H7 (cell line): ENCODE data around the gene RGS6. TPM values are rescaled to one million over a fixed set of nuclear protein-coding genes. Genes with fewer than 3 reads are reported as not detected.
"Not testable (repeated sequence)": the region's sequence is repeated elsewhere in the genome, so short reads cannot be mapped to it uniquely, and the experiment has no call there.

Experiments used
- DNase-seq: peaks from one replicate; pipeline ENCODE4 v3.0.0; 2012
- H3K27me3 ChIP-seq: 2 replicates; pipeline ENCODE4 v1.6.0; 2011; ENCODE audit warnings: mild to moderate bottlenecking, low read length; ENCODE audit not compliant: control insufficient read depth, insufficient read depth
- H3K36me3 ChIP-seq: replicated peaks from 2 replicates; pipeline ENCODE4 v1.5.1; 2011; ENCODE audit warnings: low read length; ENCODE audit not compliant: control insufficient read depth, insufficient read depth
- H3K4me3 ChIP-seq: 2 replicates; pipeline ENCODE4 v1.5.1; 2011; ENCODE audit warnings: low read depth, mild to moderate bottlenecking, control low read depth, low read length, moderate library complexity; ENCODE audit not compliant: insufficient read depth
- total RNA-seq: library from RNA; depleted of rRNA; stranded (reverse); fragments of >200 nt; shearing (Covaris generic); gene quantifications from 2 replicates; pipeline ENCODE4 v1.2.3, GENCODE V29; 2014

RGS6 gene
- total RNA-seq, 1 experiment from 2014 or later = 0.87 TPM

DNA sequence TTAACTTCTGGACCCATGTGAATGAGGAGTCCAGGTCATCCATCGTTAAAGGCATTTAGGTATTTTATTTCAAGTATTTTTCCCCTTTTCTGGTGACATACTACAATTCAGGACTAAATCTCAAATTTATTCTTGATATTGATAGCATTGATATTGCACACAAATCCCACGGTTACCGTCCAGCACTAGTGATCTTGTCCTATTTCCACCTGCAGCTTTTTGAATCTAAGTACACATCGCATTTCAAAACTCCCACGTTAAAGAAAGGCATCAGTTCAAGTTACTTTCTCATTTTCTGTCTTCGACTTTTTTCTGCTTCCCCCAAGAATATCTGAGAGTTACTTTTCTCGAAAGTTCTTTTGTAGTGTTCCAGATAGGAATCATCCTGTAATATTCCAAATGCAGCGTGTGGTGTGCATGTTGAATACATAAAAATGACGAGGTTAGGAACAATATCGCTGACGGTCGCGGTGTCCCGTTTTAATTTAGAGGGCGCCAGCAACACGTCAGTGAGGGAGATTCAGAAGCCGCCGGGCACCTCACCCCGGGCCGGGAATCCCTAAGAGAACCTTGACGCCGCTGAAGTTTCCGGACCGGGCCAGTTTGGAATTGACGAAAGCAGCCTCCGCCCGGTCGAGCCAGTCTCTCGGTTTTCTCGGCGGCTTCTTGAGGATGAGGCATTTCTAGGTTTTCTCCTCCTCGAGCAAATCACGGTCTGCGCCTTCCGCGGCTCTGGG lies 569 bp upstream of the RGS6 start:
- H3K36me3 ChIP-seq = no peaks in the 10 kb centered on the region
- peak overlapping the region; percentile 32 for H3K4me3 ChIP-seq
- DNase-seq = no peak
- peaks cover 36% of the 10 kb centered on the region for H3K27me3 ChIP-seq

- Histone ChIP-seq H3K27me3 (peaks cover 36% of the 10 kb centered on the region), H3K4me3 (peak overlapping the region; percentile 49), H3K36me3 (no peaks in the 10 kb centered on the region)
- DNase-seq = peak; percentile 60
Observed at GRCh38 chr14:71933001-71933587, 865 bp downstream of the RGS6 start.

GRCh38 chr14:71938273-71938672 lies 6.0 kb downstream of the RGS6 start:
- H3K27me3 ChIP-seq = peaks cover 14% of the 10 kb centered on the region
- not testable (repeated sequence) for DNase-seq, H3K36me3 ChIP-seq, H3K4me3 ChIP-seq

- not testable (repeated sequence) for H3K36me3 ChIP-seq, H3K4me3 ChIP-seq, H3K27me3 ChIP-seq, DNase-seq
Observed at GRCh38 chr14:71939344-71939743, 7.1 kb downstream of the RGS6 start.

DNA sequence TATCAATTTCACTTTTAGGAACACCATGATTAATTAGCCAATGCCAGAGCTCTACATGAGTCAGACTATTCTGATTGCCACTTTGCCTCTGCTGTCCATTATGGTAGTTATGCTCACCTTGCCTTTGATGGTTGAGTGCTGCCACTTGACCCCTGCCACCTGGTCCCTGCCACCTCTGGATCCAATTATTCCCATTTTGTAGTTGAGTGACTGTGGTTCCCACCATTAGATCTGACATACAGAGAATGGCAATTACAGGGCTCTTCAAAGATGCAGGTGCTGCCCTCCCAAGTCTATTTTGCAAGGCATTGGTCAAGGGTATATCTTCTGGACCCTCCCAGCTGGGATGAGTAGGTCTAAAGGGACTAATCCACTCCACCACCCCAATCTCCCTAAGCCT lies 8.3 kb downstream of the RGS6 start:
- not testable (repeated sequence) for H3K4me3 ChIP-seq, H3K27me3 ChIP-seq, DNase-seq, H3K36me3 ChIP-seq

DNA sequence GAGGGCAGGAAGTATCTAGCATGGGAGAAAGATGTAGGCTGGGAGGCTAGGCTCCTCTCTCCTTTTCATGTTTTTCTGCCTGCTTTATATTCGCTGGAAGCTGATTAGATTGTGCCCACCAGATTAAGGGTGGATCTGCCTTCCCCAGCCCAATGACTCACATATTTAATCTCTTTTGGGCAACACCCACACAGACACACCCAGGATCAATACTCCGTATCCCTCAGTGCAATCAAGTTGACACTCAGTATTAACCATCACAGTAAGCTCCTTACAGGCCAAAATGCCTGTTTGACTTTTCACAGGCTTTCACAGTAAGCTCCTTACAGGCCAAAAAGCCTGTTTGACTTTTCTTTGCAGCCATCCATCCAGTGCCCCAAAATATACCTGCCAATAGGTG lies 9.4 kb downstream of the RGS6 start:
- not testable (repeated sequence) for DNase-seq

GRCh38 chr14:71942904-71943694 lies 10.9 kb downstream of the RGS6 start:
- no peak for DNase-seq
- Histone ChIP-seq H3K36me3 (no peaks in the 10 kb centered on the region), H3K27me3 (no peaks in the 10 kb centered on the region), H3K4me3 (no peak overlapping the region)

More for the DNA sequence above, 9.4 kb downstream of the RGS6 start:
- H3K4me3 ChIP-seq, H3K27me3 ChIP-seq, H3K36me3 ChIP-seq: not testable (repeated sequence)

- Histone ChIP-seq H3K27me3 (no peaks in the 10 kb centered on the region), H3K36me3 (no peaks in the 10 kb centered on the region), H3K4me3 (no peak overlapping the region)
- DNase-seq = no peak
Observed at GRCh38 chr14:71943695-71944018, 11.4 kb downstream of the RGS6 start.

GRCh38 chr14:71947947-71948500 lies 15.8 kb downstream of the RGS6 start:
- Histone ChIP-seq H3K36me3 (no peaks in the 10 kb centered on the region), H3K4me3 (no peak overlapping the region), H3K27me3 (no peaks in the 10 kb centered on the region)
- DNase-seq = no peak

GRCh38 chr14:71952381-71953363 lies 20.4 kb downstream of the RGS6 start:
- H3K4me3 ChIP-seq = no peak overlapping the region
- no peaks in the 10 kb centered on the region for H3K27me3 ChIP-seq
- H3K36me3 ChIP-seq = no peaks in the 10 kb centered on the region
- DNase-seq = no peak

GRCh38 chr14:71956920-71957563 lies 24.8 kb downstream of the RGS6 start:
- Histone ChIP-seq H3K36me3 (no peaks in the 10 kb centered on the region), H3K4me3 (no peak overlapping the region), H3K27me3 (no peaks in the 10 kb centered on the region)
- no peak for DNase-seq

- Histone ChIP-seq H3K36me3 (no peaks in the 10 kb centered on the region), H3K27me3 (no peaks in the 10 kb centered on the region), H3K4me3 (no peak overlapping the region)
- no peak for DNase-seq
Observed at GRCh38 chr14:71959055-71959454, 26.8 kb downstream of the RGS6 start.

GRCh38 chr14:71960494-71961353 lies 28.5 kb downstream of the RGS6 start:
- H3K27me3 ChIP-seq = no peaks in the 10 kb centered on the region
- H3K4me3 ChIP-seq = no peak overlapping the region
- H3K36me3 ChIP-seq = no peaks in the 10 kb centered on the region
- no peak for DNase-seq
